ENCODE data around the gene KRTAP5-7.

The KRTAP5-7 gene

DNA sequence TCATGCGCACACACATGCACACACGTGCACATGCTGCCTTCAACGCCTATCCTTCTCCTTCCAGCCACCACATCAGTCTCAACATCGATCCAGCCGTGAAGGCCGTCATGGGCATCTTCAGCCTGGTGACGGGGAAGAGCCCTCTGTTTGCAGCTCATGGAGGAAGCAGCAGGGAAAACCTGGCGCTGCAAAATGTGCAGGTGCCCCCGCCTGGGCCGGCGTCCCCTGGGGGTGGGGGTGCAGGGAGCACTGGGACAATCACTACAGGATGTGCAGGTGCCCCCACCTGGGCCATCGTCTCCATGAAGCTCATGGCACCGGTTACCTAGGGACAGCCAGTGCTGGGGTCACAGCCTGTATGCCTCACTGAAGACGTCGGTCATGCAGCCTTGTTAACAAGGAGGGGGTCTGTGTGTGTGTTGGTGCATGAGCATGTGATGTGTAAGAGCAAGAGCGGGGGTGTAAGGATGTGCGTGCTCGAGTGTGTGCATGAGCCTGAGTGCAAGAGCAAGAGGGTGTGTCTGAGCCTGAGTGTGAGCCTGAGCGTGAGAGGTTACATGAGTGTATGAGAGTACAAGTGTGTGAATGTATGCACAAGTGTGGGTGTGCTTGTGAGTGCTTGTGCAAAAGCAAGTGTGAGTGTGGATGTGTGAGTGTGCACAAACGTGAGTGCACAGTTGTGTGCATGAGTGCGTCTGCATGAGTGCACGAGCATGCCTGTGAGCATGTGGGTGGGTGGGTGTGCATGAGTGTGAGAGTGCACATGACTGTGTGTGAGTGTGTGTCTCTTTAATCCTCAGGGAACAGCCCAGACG lies 42.6 kb upstream of the KRTAP5-7 start:
- TF ChIP-seq, protein P1, sequence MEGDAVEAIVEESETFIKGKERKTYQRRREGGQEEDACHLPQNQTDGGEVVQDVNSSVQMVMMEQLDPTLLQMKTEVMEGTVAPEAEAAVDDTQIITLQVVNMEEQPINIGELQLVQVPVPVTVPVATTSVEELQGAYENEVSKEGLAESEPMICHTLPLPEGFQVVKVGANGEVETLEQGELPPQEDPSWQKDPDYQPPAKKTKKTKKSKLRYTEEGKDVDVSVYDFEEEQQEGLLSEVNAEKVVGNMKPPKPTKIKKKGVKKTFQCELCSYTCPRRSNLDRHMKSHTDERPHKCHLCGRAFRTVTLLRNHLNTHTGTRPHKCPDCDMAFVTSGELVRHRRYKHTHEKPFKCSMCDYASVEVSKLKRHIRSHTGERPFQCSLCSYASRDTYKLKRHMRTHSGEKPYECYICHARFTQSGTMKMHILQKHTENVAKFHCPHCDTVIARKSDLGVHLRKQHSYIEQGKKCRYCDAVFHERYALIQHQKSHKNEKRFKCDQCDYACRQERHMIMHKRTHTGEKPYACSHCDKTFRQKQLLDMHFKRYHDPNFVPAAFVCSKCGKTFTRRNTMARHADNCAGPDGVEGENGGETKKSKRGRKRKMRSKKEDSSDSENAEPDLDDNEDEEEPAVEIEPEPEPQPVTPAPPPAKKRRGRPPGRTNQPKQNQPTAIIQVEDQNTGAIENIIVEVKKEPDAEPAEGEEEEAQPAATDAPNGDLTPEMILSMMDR (IDR thresholded peaks at IDR 0.05; ENCODE audit: borderline replicate concordance, insufficient read depth, low read depth, low read length), result no peak
- no peak overlapping the region for H3K4me3 ChIP-seq (ENCODE audit: low read depth, low read length)

DNA sequence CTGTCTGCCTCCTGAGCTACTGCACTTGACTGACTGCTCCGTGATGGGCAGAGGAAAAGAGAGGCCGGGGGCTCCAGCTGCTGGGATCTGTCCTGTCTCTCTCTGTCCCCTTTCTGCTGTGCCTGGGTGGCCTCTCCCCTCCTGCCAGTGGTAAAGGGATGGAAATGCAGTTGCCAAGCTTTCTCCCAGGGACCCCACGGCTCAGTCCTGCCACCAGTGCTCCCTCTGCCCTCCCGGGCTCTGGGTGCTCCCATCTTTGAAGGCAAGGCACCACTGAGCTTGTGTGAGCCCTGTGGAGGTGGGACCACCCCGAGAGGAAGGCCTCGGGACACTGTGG lies 42.0 kb upstream of the KRTAP5-7 start:
- H3K4me3 ChIP-seq (ENCODE audit: low read depth, low read length), result no peak overlapping the region
- TF ChIP-seq, protein P1 (IDR thresholded peaks at IDR 0.05; ENCODE audit: borderline replicate concordance, insufficient read depth, low read depth, low read length), result no peak

DNA sequence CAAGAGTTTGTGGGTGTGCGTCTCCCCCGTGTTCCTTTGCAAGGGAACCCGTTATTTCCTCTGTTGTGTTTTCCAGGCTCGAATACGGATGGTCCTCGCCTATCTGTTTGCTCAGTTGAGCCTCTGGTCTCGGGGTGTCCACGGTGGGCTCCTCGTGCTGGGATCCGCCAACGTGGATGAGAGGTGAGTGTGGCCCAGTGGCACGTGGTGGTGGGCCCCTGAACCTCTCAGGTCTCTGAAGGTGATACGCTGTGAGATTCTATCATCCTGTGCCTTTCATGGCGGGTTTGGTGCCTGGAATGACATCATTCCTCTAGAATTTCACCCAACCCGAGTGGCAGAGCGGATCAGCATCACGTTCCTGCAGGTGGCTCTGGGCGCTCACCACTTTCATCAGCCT lies 41.6 kb upstream of the KRTAP5-7 start:
- TF ChIP-seq, protein P1 (IDR thresholded peaks at IDR 0.05; ENCODE audit: borderline replicate concordance, insufficient read depth, low read depth, low read length), result no peak
- no peak overlapping the region for H3K4me3 ChIP-seq (ENCODE audit: low read depth, low read length)

DNA sequence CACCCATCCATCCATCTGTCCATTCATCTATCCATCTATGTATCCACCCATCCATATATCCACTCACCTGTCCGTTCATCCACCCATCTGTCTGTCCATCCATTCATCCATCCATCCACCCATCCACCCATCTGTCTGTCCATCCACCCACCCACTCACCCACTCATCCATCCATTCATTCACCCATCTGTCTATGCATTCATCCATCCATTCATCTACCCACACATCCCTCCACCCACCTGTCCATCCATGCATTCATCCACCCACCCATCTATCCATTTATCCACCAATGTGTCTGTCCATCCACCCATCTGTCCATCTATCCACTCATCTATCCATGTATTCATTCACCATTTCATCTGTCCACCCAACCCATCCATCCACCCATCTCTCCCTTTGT lies 40.7 kb upstream of the KRTAP5-7 start:
- H3K4me3 ChIP-seq (ENCODE audit: low read depth, low read length), result no peak overlapping the region
- TF ChIP-seq, protein P1 (IDR thresholded peaks at IDR 0.05; ENCODE audit: borderline replicate concordance, insufficient read depth, low read depth, low read length), result no peak

DNA sequence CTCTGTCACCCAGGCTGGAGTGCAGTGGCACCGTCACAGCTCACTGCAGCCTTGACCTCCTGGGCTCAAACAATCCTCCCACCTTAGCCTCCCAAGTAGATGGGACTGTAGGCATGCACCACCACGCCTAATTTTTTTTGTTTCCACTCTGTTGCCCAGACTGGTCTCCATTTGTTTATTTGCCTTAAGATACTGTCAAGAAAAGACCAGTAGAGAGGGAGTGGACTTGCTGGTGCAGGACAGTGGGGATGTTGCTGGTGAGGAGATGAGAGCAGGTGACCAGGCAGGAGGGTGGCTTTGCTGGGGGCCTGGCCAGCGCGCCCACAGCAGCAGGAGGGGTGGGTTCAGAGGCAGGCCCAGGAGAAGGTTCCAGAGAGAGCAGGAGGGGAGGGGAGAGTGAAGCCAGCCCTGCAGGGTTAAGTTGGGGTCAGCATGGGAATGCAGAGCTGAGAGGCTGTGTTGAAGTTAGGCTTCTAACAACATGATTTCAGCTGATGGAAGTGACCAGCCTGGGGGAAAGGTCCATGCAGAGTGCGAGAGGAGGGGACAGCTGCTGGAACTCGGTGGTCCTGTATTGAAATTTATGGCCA lies 38.3 kb upstream of the KRTAP5-7 start:
- TF ChIP-seq, protein P1 (IDR thresholded peaks at IDR 0.05; ENCODE audit: borderline replicate concordance, insufficient read depth, low read depth, low read length), result no peak
- no peak overlapping the region for H3K4me3 ChIP-seq (ENCODE audit: low read depth, low read length)

DNA sequence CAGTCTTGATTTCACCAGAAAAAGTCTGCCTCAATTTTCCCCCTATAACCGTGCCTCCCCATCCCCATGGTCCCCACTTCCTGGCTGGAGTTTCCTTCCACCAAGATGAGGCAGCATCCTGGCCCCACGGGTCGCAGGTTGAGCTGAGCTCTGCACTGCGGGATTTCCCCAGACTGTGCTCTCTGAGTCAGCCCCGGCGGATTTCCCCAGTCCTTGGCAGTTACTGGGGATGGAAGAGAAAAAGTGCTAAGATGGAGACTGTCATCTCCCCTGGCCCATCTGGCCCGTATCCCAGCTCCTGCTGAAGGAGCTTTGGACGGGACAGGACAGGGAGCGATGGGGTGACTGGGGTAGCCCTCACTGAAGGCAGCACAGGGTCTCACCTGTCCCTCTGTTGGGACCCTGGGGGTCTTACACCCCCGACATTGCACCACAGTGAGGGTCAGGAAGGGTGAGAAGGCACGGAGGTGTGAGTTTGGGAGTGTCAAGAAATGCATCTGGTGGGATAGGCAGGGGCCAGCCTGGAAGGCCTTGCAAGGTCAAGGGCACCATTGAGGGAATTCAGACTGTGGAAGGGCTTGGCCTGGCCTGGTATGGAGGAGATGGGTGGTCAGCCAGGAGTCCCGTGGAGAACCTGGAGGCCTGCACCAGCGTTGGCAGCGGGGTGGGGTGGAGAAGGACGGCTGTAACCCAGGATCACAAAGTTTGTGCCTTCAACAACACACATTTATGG lies 37.6 kb upstream of the KRTAP5-7 start:
- TF ChIP-seq, protein P1 (IDR thresholded peaks at IDR 0.05; ENCODE audit: borderline replicate concordance, insufficient read depth, low read depth, low read length), result no peak
- H3K4me3 ChIP-seq (ENCODE audit: low read depth, low read length), result no peak overlapping the region
